Spleen (tissue), 7 donors: ENCODE measurements around the gene NUP85.

Source experiments
- CTCF ChIP-seq, 11 experiments: fragments of 200-600 bp in 7 of 11; fragments of 450-650 bp in 4 of 11; sonication (generic) in 4 of 11; IDR thresholded peaks in 8 of 11; conservative IDR thresholded peaks in 3 of 11; 1 replicate in 7 of 11; 2 replicates in 4 of 11; pipeline versions ENCODE4 v1.4.0 to v1.8.0; 2016 to 2021; ENCODE audit warnings: antibody characterized with exemption in 11 of 11, inconsistent platforms in 4 of 11, mild to moderate bottlenecking in 1 of 11
- POLR2AphosphoS5 ChIP-seq, 3 donors: sonication (generic); formaldehyde crosslinking; IDR thresholded peaks; one replicate each; pipeline ENCODE4 v1.5.1; 2017; ENCODE audit warnings: antibody characterized with exemption in 3 of 3
- donor health status: DM: no; HTN: no; CAD: no; lungs with moderate emphysema.
- donor health status: DM: no; HTN: no; CAD: no.
- donor health status: DM: no; HTN: no; CAD: no.

DNA sequence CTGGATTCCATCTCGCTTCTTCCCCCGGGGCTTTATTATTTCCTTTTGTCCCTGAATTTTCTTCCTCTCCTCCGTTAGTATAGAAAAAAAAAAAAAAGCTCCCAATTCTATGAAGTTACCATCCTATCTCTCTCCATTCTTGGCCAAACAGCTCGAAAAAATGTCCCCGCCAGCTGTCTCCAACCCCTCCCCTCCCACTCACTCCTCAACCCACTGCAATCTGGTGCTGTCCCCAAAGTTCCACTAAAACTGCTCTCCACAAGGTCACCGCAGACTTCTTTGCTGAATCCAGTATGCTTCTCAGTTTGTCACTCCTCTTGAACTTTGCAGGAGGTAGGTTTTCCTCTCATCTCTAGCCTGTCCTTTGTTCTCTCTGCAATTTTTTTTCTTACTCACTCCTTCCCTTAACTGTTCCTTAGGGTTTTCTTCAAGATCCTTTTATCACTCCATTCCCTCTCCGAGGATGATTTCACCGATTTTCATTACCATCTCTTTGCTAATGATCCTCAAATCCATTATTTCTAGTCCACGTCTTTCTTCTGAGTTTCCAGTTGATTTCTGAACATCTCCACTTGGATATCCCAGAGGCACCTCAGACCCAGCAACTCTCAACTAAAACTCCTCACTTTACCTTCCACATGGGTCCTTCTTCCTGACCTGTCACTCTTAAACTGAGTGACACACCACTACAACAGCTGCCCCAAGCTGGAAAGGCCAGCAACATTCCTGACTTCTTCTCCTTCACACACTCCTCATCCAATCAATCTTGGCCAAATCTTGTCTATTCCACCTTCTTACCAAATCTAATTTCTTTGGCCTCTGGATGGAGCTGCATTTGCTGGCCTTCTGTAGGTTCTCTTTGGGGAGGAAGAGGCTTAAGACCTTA is 21.2 kb upstream of the NUP85 start:
- TF ChIP-seq CTCF (IDR thresholded peaks at IDR 0.05 in 8 of 11, conservative IDR thresholded peaks at IDR 0.05 in 3 of 11) (no peak), POLR2AphosphoS5 (IDR thresholded peaks at IDR 0.05) (no peak)
